Measurements from ENCODE around the gene MYO1B.

- TF ChIP-seq ZNF274 (IDR thresholded peaks at IDR 0.05; ENCODE audit: low read depth, low read length): no peak
- TF ChIP-seq SUZ12 (IDR thresholded peaks at IDR 0.05; ENCODE audit: extremely low read depth, insufficient read depth, insufficient read length): no peak
- TF ChIP-seq YY1 (IDR thresholded peaks at IDR 0.05; ENCODE audit: insufficient read depth, insufficient read length): no peak
Observed at GRCh38 chr2:191222507-191222906, 22.7 kb upstream of the MYO1B start.
